CD14-positive monocyte (primary cell): Measurements from ENCODE around the gene SLC38A6. TPM values are rescaled to one million over a fixed set of nuclear protein-coding genes. Genes with fewer than 3 reads are reported as not detected.
A peak's percentile ranks its signal among the peaks of the same experiment; 100 is the strongest.

Experiments
- DNase-seq, 3 donors: peaks; one replicate each; pipeline ENCODE4 v3.0.0-alpha.2; 2011 to 2022
- H2AFZ ChIP-seq: 2 replicates; pipeline ENCODE4 v1.6.0; 2012; ENCODE audit warnings: mild to moderate bottlenecking, low read depth, low read length, inconsistent platforms; ENCODE audit not compliant: insufficient read depth, poor library complexity, severe bottlenecking
- H3K27ac ChIP-seq, 2 donors: 1 replicate in 1 of 2; 2 replicates in 1 of 2; pipeline ENCODE4 v1.5.1; 2012 to 2013; ENCODE audit warnings: low read length in 2 of 2, control low read depth in 1 of 2, inconsistent platforms in 1 of 2, low read depth in 1 of 2, mild to moderate bottlenecking in 1 of 2
- H3K27me3 ChIP-seq, 2 donors: one replicate each; pipeline versions ENCODE4 v1.6.0 to v1.6.1; 2011 to 2013; ENCODE audit warnings: low read length in 2 of 2; ENCODE audit not compliant: control insufficient read depth in 2 of 2, insufficient read depth in 2 of 2
- H3K36me3 ChIP-seq, 2 donors: replicated peaks in 1 of 2; 1 replicate in 1 of 2; 2 replicates in 1 of 2; pipeline versions ENCODE4 v1.5.1 to v1.6.1; 2012 to 2013; ENCODE audit warnings: low read length in 2 of 2, control low read depth in 1 of 2, inconsistent platforms in 1 of 2, mild to moderate bottlenecking in 1 of 2; ENCODE audit not compliant: insufficient read depth in 2 of 2, control insufficient read depth in 1 of 2
- H3K4me1 ChIP-seq, 2 donors: 1 replicate in 1 of 2; 2 replicates in 1 of 2; pipeline versions ENCODE4 v1.5.1 to v1.6.1; 2012 to 2013; ENCODE audit warnings: low read length in 2 of 2, control low read depth in 1 of 2, inconsistent platforms in 1 of 2, mild to moderate bottlenecking in 1 of 2, moderate library complexity in 1 of 2; ENCODE audit not compliant: insufficient read depth in 2 of 2, control insufficient read depth in 1 of 2
- H3K4me2 ChIP-seq: replicated peaks from 2 replicates; pipeline ENCODE3; 2012; ENCODE audit warnings: low read length, moderate library complexity, mild to moderate bottlenecking; ENCODE audit not compliant: poor library complexity, severe bottlenecking; ENCODE audit errors: extremely low read depth
- H3K4me3 ChIP-seq, 3 experiments: fragments of 200-600 bp in 1 of 3; sonication (generic) in 1 of 3; replicated peaks in 1 of 3; 1 replicate in 2 of 3; 2 replicates in 1 of 3; pipeline ENCODE4 v1.5.1; 2011 to 2013; ENCODE audit warnings: low read length in 3 of 3, mild to moderate bottlenecking in 3 of 3, control low read depth in 2 of 3, low read depth in 2 of 3, inconsistent platforms in 1 of 3, moderate library complexity in 1 of 3
- H3K79me2 ChIP-seq: 2 replicates; pipeline ENCODE4 v1.6.0; 2012; ENCODE audit warnings: mild to moderate bottlenecking, control low read depth, inconsistent platforms, low read length, moderate library complexity; ENCODE audit not compliant: insufficient read depth
- H3K9ac ChIP-seq: 2 replicates; pipeline ENCODE4 v1.6.0; 2017; ENCODE audit warnings: low read length, mild to moderate bottlenecking; ENCODE audit not compliant: insufficient read depth, poor library complexity, severe bottlenecking
- H3K9me3 ChIP-seq, 2 donors: replicated peaks in 1 of 2; 1 replicate in 1 of 2; 2 replicates in 1 of 2; pipeline versions ENCODE4 v1.5.1 to v1.6.1; 2012 to 2013; ENCODE audit warnings: low read length in 2 of 2, control low read depth in 1 of 2; ENCODE audit not compliant: control insufficient read depth in 1 of 2, insufficient read depth in 1 of 2
- H4K20me1 ChIP-seq: 2 replicates; pipeline ENCODE4 v1.6.0; 2012; ENCODE audit warnings: mild to moderate bottlenecking, low read length, control low read depth, moderate library complexity; ENCODE audit not compliant: insufficient read depth
- H3K27ac Mint-ChIP-seq, 7 donors: one replicate each; pipeline ENCODE4 v1.8.0; 2020; ENCODE audit warnings: mild to moderate bottlenecking in 7 of 7, mixed read lengths in 7 of 7, moderate library complexity in 6 of 7, inconsistent platforms in 2 of 7
- H3K27me3 Mint-ChIP-seq, 3 donors: one replicate each; pipeline ENCODE4 v1.8.0; 2021 to 2022; ENCODE audit warnings: low read depth in 3 of 3, mild to moderate bottlenecking in 3 of 3, mixed read lengths in 3 of 3, moderate library complexity in 3 of 3, inconsistent platforms in 1 of 3
- H3K36me3 Mint-ChIP-seq, 2 donors: one replicate each; pipeline ENCODE4 v1.8.0; 2020; ENCODE audit warnings: mixed read lengths in 2 of 2, inconsistent platforms in 1 of 2, mild to moderate bottlenecking in 1 of 2
- H3K4me1 Mint-ChIP-seq: one replicate; pipeline ENCODE4 v1.8.0; 2020; ENCODE audit warnings: mild to moderate bottlenecking, mixed read lengths
- H3K4me3 Mint-ChIP-seq, 2 donors: one replicate each; pipeline ENCODE4 v1.8.0; 2020; ENCODE audit warnings: mild to moderate bottlenecking in 2 of 2, mixed read lengths in 2 of 2, moderate library complexity in 1 of 2
- H3K9me3 Mint-ChIP-seq, 7 donors: one replicate each; pipeline ENCODE4 v1.8.0; 2020 to 2022; ENCODE audit warnings: mixed read lengths in 7 of 7, mild to moderate bottlenecking in 6 of 7, moderate library complexity in 6 of 7, inconsistent platforms in 2 of 7
- CTCF ChIP-seq: fragments of 200-600 bp; IDR thresholded peaks from one replicate; pipeline ENCODE4 v1.8.0; 2022; ENCODE audit warnings: antibody characterized with exemption, mild to moderate bottlenecking
- WGBS: methylation state at CpG from one replicate; pipeline ENCODE4 v1.1.5; 2013; ENCODE audit warnings: missing lambda C conversion rate; ENCODE audit not compliant: insufficient coverage; 5-methylcytosine and 5-hydroxymethylcytosine counted together
- intact Hi-C, 2 donors: fragments of 100-400 bp; cut with micrococcal nuclease; formaldehyde crosslinking; loops; one replicate each; pipeline versions ENCODE4 v1.15.0 to v1.15.1; 2023
- polyA plus RNA-seq, 3 donors: library from polyadenylated mRNA; depleted of rRNA in 1 of 3; unstranded in 2 of 3; stranded (reverse) in 1 of 3; fragments of 300-500 nt in 2 of 3; fragments of >200 nt in 1 of 3; fragmentation: Illumina TruSeq in 2 of 3; gene quantifications; 1 replicate in 2 of 3; 2 replicates in 1 of 3; pipeline ENCODE4 v1.2.3, GENCODE V29; 2012 to 2021

The SLC38A6 gene
- polyA plus RNA-seq, 3 donors = 10.3 to 15.9 (median 14.0) TPM

- Histone ChIP-seq H3K36me3 (no peaks in the 10 kb centered on the region), H3K79me2 (no peaks in the 10 kb centered on the region), H3K4me3 (no peak overlapping the region), H2AFZ (no peak overlapping the region), H3K27ac (no peak overlapping the region), H3K4me1 (peaks cover 35 to 36% of the 10 kb centered on the region in 2 donors), H3K9ac (no peak overlapping the region), H3K4me2 (no peak overlapping the region), H4K20me1 (no peaks in the 10 kb centered on the region), H3K9me3 (peaks cover 0 to 10% of the 10 kb centered on the region in 2 donors), H3K27me3 (no peaks in the 10 kb centered on the region)
- no peak overlapping the region for H3K4me3 Mint-ChIP-seq
- intact Hi-C loops = no loop called here
- no peak overlapping the region for H3K27ac Mint-ChIP-seq
- no peaks in the 10 kb centered on the region for H3K27me3 Mint-ChIP-seq
- peaks cover 4 to 21% (median 11%) of the 10 kb centered on the region in 7 donors for H3K9me3 Mint-ChIP-seq
- peaks cover 9 to 16% of the 10 kb centered on the region in 2 donors for H3K36me3 Mint-ChIP-seq
- peaks cover 36% of the 10 kb centered on the region for H3K4me1 Mint-ChIP-seq
- TF ChIP-seq CTCF = no peak
- DNase-seq = no peak
Measured at GRCh38 chr14:61098721-61099120, 117.7 kb downstream of the SLC38A6 start.

DNA sequence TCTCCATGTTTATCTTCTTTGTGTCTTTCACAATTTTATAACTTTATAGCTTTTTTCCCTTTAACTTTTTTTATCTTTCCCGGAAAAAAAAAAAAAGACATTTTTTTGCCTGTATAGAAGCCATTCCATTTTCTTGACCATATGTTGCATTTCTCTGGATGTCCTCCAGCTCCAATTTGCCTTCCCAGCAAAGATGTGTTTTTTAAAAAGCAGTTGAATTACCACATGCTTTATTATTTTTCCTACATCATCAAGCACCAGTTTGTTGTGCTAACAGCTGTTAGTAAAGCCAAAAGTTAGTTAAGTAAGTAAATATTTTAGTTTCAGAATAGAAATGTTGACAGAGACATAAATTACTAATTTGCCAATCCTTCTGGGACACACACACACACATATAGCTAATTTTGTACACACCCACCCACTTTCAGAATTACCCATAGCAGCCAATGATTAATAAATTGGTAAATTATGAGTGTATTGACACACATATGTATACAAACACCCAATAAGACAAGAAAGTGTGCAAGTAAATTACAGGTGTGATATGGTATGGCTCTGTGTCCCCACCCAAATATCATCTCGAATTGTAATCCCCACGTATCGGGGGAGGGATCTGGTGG lies 118.3 kb downstream of the SLC38A6 start:
- Mint-ChIP-seq H3K36me3 (peaks cover 9 to 16% of the 10 kb centered on the region in 2 donors), H3K4me1 (peaks cover 42% of the 10 kb centered on the region), H3K9me3 (peaks cover 4 to 21% (median 11%) of the 10 kb centered on the region in 7 donors), H3K4me3 (no peak overlapping the region), H3K27ac (peak overlapping the region in 2 of 7 donors; percentile 56 to 99), H3K27me3 (no peaks in the 10 kb centered on the region)
- no peak overlapping the region for H3K9ac ChIP-seq
- no peaks in the 10 kb centered on the region for H3K27me3 ChIP-seq
- no peak overlapping the region for H3K4me3 ChIP-seq
- H3K4me2 ChIP-seq = no peak overlapping the region
- DNase-seq = no peak
- H4K20me1 ChIP-seq = no peaks in the 10 kb centered on the region
- no peak for TF ChIP-seq CTCF
- H3K4me1 ChIP-seq = peaks cover 41 to 42% of the 10 kb centered on the region in 2 donors
- H3K9me3 ChIP-seq = peaks cover 0 to 10% of the 10 kb centered on the region in 2 donors
- intact Hi-C loops = no loop called here
- H2AFZ ChIP-seq = no peak overlapping the region
- H3K79me2 ChIP-seq = no peaks in the 10 kb centered on the region
- 100% methylated on average over 1 of the region's 4 CpGs for WGBS
- no peak overlapping the region for H3K27ac ChIP-seq
- H3K36me3 ChIP-seq = no peaks in the 10 kb centered on the region
